Measurements from ENCODE around the gene NEGR1. TPM values are rescaled to one million over a fixed set of nuclear protein-coding genes. Genes with fewer than 3 reads are reported as not detected.
A peak's percentile ranks its signal among the peaks of the same experiment; 100 is the strongest.

Gene NEGR1
- total RNA-seq, 4 donors from 2014 or later, result 7.0 to 10.0 (median 8.1) TPM

DNA sequence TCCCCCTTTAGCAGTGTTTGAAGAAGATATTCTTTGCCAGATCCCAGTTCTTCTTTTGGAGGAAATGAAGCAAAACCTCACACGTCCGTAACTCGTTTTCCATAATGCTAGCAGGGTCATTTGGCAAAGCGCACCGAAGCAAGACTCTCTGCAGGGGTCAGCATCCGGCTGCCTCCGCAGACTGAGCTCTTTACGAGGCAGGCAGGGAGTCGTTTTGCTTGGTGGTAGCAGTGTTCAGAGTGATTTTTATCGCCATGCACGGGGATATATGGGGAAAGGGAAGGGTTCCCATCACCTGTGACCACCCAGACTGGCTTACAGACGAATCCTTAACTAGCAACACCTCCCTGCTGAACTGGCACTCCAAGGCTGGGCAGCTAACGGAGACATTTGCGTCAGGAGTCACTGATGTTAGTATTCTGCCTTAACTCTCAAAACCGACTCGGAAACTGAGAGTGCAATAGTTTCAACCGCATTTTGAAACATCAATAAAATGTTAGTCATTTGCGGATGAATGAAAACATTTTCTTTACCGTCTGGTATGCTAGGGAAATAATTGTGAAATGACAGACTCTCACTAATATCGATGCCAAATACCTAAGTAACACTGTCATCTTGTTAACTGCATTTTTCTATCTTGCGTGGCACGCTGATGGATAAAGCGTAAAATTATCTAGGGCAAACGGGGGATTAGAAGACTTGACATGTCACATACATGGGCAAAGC, 2.2 kb upstream of the NEGR1 start:
- TF ChIP-seq POLR2A (IDR thresholded peaks at IDR 0.05) (no peak), POLR2AphosphoS5 (IDR thresholded peaks at IDR 0.05) (peak in 1 of 3 donors; percentile 33)
- intact Hi-C loops (cut with DNase I; ENCODE audit: low total_unique reads) (loop anchor here (5.0 kb wide), 1 partner anchor 102 kb away; no protein-coding TSS in a partner anchor), in situ Hi-C loops (cut with MboI; ENCODE audit: low pct_ligation_motif_present in 1 of 4, low pct_unique_long_range_greater_than_20kb in 1 of 4, low sequenced_read_pairs in 3 of 4) (no loop called here)
- DNase-seq, result peak; percentile 19
- H3K36me3 ChIP-seq, result no peaks in the 10 kb centered on the region
- H3K4me3 ChIP-seq, result peak overlapping the region; percentile 39 to 60 (median 50)
- H3K4me1 ChIP-seq, result peaks cover 0 to 15% (median 7%) of the 10 kb centered on the region in 4 donors
- peaks cover 40% of the 10 kb centered on the region for H3K27me3 ChIP-seq
- peak overlapping the region; percentile 79 to 94 (median 87) for H3K27ac ChIP-seq
- WGBS, 2 donors (ENCODE audit: low coverage in 1 of 2), result 4% methylated on average over 7 to 23 of the region's 24 CpGs
- H3K9me3 ChIP-seq, result no peaks in the 10 kb centered on the region

DNA sequence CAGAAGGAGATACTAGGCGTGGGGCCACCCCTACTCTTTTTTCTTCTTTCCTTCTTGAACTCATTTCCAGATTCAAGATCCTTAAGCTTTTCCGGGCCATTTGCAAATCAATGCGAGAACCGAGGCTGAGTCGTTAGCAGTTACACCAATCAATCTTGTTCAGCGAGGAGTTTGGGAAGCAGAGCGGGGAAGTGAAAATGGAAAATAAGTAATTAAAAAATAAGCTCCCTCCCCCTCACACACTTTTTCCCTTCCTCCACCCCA, 1.7 kb upstream of the NEGR1 start:
- no peak for TF ChIP-seq POLR2AphosphoS5 (IDR thresholded peaks at IDR 0.05)
- TF ChIP-seq, protein P1, sequence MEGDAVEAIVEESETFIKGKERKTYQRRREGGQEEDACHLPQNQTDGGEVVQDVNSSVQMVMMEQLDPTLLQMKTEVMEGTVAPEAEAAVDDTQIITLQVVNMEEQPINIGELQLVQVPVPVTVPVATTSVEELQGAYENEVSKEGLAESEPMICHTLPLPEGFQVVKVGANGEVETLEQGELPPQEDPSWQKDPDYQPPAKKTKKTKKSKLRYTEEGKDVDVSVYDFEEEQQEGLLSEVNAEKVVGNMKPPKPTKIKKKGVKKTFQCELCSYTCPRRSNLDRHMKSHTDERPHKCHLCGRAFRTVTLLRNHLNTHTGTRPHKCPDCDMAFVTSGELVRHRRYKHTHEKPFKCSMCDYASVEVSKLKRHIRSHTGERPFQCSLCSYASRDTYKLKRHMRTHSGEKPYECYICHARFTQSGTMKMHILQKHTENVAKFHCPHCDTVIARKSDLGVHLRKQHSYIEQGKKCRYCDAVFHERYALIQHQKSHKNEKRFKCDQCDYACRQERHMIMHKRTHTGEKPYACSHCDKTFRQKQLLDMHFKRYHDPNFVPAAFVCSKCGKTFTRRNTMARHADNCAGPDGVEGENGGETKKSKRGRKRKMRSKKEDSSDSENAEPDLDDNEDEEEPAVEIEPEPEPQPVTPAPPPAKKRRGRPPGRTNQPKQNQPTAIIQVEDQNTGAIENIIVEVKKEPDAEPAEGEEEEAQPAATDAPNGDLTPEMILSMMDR (IDR thresholded peaks at IDR 0.05), result no peak
- TF ChIP-seq EP300 (IDR thresholded peaks at IDR 0.05; ENCODE audit: low read depth), result no peak
- no peak for TF ChIP-seq POLR2A (IDR thresholded peaks at IDR 0.05)
- H3K4me3 ChIP-seq, result peak overlapping the region; percentile 39 to 60 (median 50)
- H3K9me3 ChIP-seq, result no peaks in the 10 kb centered on the region
- in situ Hi-C loops (cut with MboI; ENCODE audit: low pct_ligation_motif_present in 1 of 4, low pct_unique_long_range_greater_than_20kb in 1 of 4, low sequenced_read_pairs in 3 of 4) (no loop called here), intact Hi-C loops (cut with DNase I; ENCODE audit: low total_unique reads) (loop anchor here (5.0 kb wide), 1 partner anchor 102 kb away; no protein-coding TSS in a partner anchor)
- 1 to 2% methylated on average over 7 of the region's 7 CpGs for WGBS, 2 donors (ENCODE audit: low coverage in 1 of 2)
- peak overlapping the region; percentile 79 to 94 (median 87) for H3K27ac ChIP-seq
- peaks cover 40% of the 10 kb centered on the region for H3K27me3 ChIP-seq
- peaks cover 0 to 15% (median 7%) of the 10 kb centered on the region in 4 donors for H3K4me1 ChIP-seq
- no peaks in the 10 kb centered on the region for H3K36me3 ChIP-seq
- DNase-seq, result no peak

DNA sequence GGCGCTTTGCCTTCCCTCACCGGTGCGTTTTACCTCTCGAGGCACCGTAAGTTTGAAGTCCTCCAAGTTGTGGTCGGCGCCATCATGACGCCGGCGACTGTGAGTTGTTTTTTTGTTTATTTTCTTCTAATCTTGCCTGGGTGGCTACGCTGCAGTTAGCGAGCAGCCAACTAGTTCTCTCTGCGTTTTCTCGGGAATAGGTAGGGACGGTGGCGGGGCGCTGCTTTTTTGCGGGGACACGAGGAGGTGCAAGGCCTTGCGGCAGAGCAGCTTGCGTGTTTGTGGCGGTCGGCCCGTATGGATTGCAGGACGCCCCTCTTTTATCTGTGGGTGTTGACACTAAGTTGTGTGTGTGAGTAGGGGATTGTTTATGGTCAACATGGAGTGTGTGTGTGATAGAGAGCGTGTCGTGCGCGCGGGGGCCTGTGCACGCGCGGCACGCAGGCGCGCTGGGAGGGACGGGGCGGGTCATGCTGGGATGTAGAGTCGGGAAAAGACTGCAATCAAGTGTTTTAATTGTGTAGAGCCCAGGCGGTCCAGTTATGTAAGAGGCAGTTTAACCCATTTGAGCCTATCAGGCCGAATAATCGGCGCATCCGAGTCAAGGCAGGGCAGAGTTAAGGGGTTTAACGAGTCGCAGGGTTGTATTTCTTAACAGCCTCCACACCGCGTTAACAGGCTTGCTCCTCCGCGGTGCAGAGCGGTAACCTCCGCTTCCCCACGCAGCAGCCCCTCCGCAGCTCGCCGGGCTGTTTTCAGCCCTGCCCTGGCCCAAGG, 1.2 kb upstream of the NEGR1 start:
- Histone ChIP-seq H3K27ac (peak overlapping the region; percentile 79 to 94 (median 87)), H3K4me1 (peaks cover 0 to 15% (median 7%) of the 10 kb centered on the region in 4 donors), H3K27me3 (peaks cover 40% of the 10 kb centered on the region), H3K4me3 (peak overlapping the region; percentile 39 to 60 (median 50)), H3K36me3 (no peaks in the 10 kb centered on the region), H3K9me3 (no peaks in the 10 kb centered on the region)
- TF ChIP-seq, protein P1 (IDR thresholded peaks at IDR 0.05), result no peak
- TF ChIP-seq EP300 (IDR thresholded peaks at IDR 0.05; ENCODE audit: low read depth), result no peak
- peak in 2 of 3 donors; percentile 16 to 32 for TF ChIP-seq POLR2AphosphoS5 (IDR thresholded peaks at IDR 0.05)
- TF ChIP-seq POLR2A (IDR thresholded peaks at IDR 0.05), result peak; percentile 12
- 1 to 4% methylated on average over 14 to 56 of the region's 56 CpGs for WGBS, 2 donors (ENCODE audit: low coverage in 1 of 2)
- intact Hi-C loops (cut with DNase I; ENCODE audit: low total_unique reads) (loop anchor here (5.0 kb wide), 1 partner anchor 101 kb away; no protein-coding TSS in a partner anchor), in situ Hi-C loops (cut with MboI; ENCODE audit: low pct_ligation_motif_present in 1 of 4, low pct_unique_long_range_greater_than_20kb in 1 of 4, low sequenced_read_pairs in 3 of 4) (no loop called here)
- peak; percentile 60 for DNase-seq

DNA sequence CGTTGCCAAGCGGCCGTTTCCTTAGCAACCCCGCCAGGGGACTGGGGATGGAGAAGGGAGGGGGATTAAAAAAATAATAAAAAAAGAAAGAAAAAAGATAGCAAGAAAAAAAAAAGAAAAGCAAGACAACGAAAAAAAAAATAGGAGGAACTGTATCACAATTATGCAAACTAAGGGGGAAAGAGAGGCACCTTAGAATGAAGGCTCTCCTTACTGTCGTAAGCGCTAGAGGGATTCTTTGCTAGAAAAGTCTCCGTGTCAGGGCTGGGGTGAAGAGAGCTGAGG, 625 bp upstream of the NEGR1 start:
- intact Hi-C loops (cut with DNase I; ENCODE audit: low total_unique reads), result loop anchor here (5.0 kb wide), 1 partner anchor 101 kb away; no protein-coding TSS in a partner anchor

More for the DNA sequence above, 625 bp upstream of the NEGR1 start:
- Histone ChIP-seq H3K4me1 (peaks cover 0 to 16% (median 7%) of the 10 kb centered on the region in 4 donors), H3K36me3 (no peaks in the 10 kb centered on the region), H3K4me3 (peak overlapping the region; percentile 39 to 60 (median 50)), H3K27ac (peak overlapping the region; percentile 79 to 94 (median 87)), H3K9me3 (no peaks in the 10 kb centered on the region), H3K27me3 (peaks cover 40% of the 10 kb centered on the region)
- in situ Hi-C loops (cut with MboI; ENCODE audit: low pct_ligation_motif_present in 1 of 4, low pct_unique_long_range_greater_than_20kb in 1 of 4, low sequenced_read_pairs in 3 of 4), result no loop called here
- DNase-seq, result no peak
- TF ChIP-seq, protein P1 (IDR thresholded peaks at IDR 0.05), result peak in 1 of 5 experiments; percentile 10
- TF ChIP-seq POLR2A (IDR thresholded peaks at IDR 0.05), result no peak
- 0 to 1% methylated on average over 3 to 8 of the region's 8 CpGs for WGBS, 2 donors (ENCODE audit: low coverage in 1 of 2)

Data from transverse colon (tissue), 4 donors.